SK-N-SH treated with all-trans-retinoic acid at 6 μM for 48 hours (cell line): Measurements from ENCODE around the gene ZNF648.
"Not testable (repeated sequence)": the region's sequence is repeated elsewhere in the genome, so short reads cannot be mapped to it uniquely, and the experiment has no call there.

Experiments used
- ATAC-seq: fragments of 200-7000 bp; cut with Tn5 transposase; 3 replicates; pipeline ENCODE4 v1.9.1; 2020; ENCODE audit warnings: mild to moderate bottlenecking, moderate library complexity
- ARNTL ChIP-seq: fragments of 450-650 bp; formaldehyde crosslinking; IDR thresholded peaks from 2 replicates; pipeline ENCODE4 v1.5.0; 2020; ENCODE audit warnings: low read depth, mild to moderate bottlenecking, moderate library complexity, borderline replicate concordance
- CSDC2 ChIP-seq: fragments of 250-450 bp; sonication (Bioruptor Pico); IDR thresholded peaks from 2 replicates; pipeline ENCODE4 v1.5.0; 2020; ENCODE audit warnings: mild to moderate bottlenecking, moderate library complexity
- ESRRG ChIP-seq: fragments of 250-450 bp; sonication (Bioruptor Pico); IDR thresholded peaks from 2 replicates; pipeline ENCODE4 v1.6.1; 2021; ENCODE audit warnings: mild to moderate bottlenecking
- GLIS3 ChIP-seq: fragments of 250-450 bp; sonication (Bioruptor Pico); IDR thresholded peaks from 2 replicates; pipeline ENCODE4 v1.5.0; 2020; ENCODE audit warnings: mild to moderate bottlenecking, moderate library complexity
- ISL1 ChIP-seq: fragments of 250-450 bp; sonication (Bioruptor Pico); IDR thresholded peaks from 2 replicates; pipeline ENCODE4 v2.1.2; 2022; ENCODE audit warnings: mild to moderate bottlenecking, moderate library complexity
- POU6F1 ChIP-seq: fragments of 250-450 bp; sonication (Bioruptor Pico); IDR thresholded peaks from 2 replicates; pipeline ENCODE4 v1.8.0; 2021; ENCODE audit warnings: low read depth, mild to moderate bottlenecking, moderate library complexity, borderline replicate concordance
- SNAI2 ChIP-seq: fragments of 250-450 bp; sonication (Bioruptor Pico); IDR thresholded peaks from 2 replicates; pipeline ENCODE4 v1.5.0; 2020; ENCODE audit warnings: mild to moderate bottlenecking, moderate library complexity
- TCF4 ChIP-seq: fragments of 250-450 bp; sonication (Bioruptor Pico); IDR thresholded peaks from 2 replicates; pipeline ENCODE4 v1.8.0; 2021; ENCODE audit warnings: mild to moderate bottlenecking, moderate library complexity, borderline replicate concordance
- TOX ChIP-seq: fragments of 250-450 bp; sonication (Bioruptor Pico); IDR thresholded peaks from 2 replicates; pipeline ENCODE4 v1.8.0; 2021; ENCODE audit warnings: mild to moderate bottlenecking, moderate library complexity, borderline replicate concordance
- ZC3H10 ChIP-seq: fragments of 250-450 bp; sonication (Bioruptor Pico); IDR thresholded peaks from 2 replicates; pipeline ENCODE4 v1.5.1; 2021; ENCODE audit warnings: mild to moderate bottlenecking, moderate library complexity
- ZFP3 ChIP-seq: fragments of 250-450 bp; sonication (Bioruptor Pico); IDR thresholded peaks from 2 replicates; pipeline ENCODE4 v1.5.0; 2020; ENCODE audit warnings: mild to moderate bottlenecking, moderate library complexity
- ZFP30 ChIP-seq: fragments of 450-650 bp; formaldehyde crosslinking; IDR thresholded peaks from 2 replicates; pipeline ENCODE4 v1.5.0; 2022; ENCODE audit warnings: mild to moderate bottlenecking, moderate library complexity
- ZNF565 ChIP-seq: fragments of 450-650 bp; formaldehyde crosslinking; conservative IDR thresholded peaks from 2 replicates; pipeline ENCODE4 v1.5.0; 2020; ENCODE audit warnings: low read depth, mild to moderate bottlenecking, moderate library complexity
- ZNF70 ChIP-seq: fragments of 450-650 bp; formaldehyde crosslinking; IDR thresholded peaks from 2 replicates; pipeline ENCODE4 v1.5.0; 2020; ENCODE audit warnings: mild to moderate bottlenecking, moderate library complexity
- ZNF8 ChIP-seq: fragments of 450-650 bp; formaldehyde crosslinking; IDR thresholded peaks from 2 replicates; pipeline ENCODE4 v1.5.0; 2020; ENCODE audit warnings: mild to moderate bottlenecking, moderate library complexity
- TF ChIP-seq, protein P1 (sequence below): fragments of 250-450 bp; sonication (Bioruptor Pico); IDR thresholded peaks from 2 replicates; pipeline ENCODE4 v1.5.0; 2020; ENCODE audit warnings: mild to moderate bottlenecking, moderate library complexity
- TF ChIP-seq, protein P2 (sequence below): fragments of 250-450 bp; sonication (Bioruptor Pico); IDR thresholded peaks from 2 replicates; pipeline ENCODE4 v1.5.1; 2020; ENCODE audit warnings: low read depth, mild to moderate bottlenecking, moderate library complexity
- TF ChIP-seq, protein P3 (sequence below): fragments of 250-450 bp; sonication (Bioruptor Pico); IDR thresholded peaks from 2 replicates; pipeline ENCODE4 v1.5.1; 2021; ENCODE audit warnings: mild to moderate bottlenecking, moderate library complexity

The ZNF648 gene

GRCh38 chr1:182052355-182052754 is 9.2 kb downstream of the ZNF648 start:
- no peak for ATAC-seq
- TF ChIP-seq ESRRG (no peak), TCF4 (CRISPR knock-in tag) (no peak)
- TF ChIP-seq, protein P1, sequence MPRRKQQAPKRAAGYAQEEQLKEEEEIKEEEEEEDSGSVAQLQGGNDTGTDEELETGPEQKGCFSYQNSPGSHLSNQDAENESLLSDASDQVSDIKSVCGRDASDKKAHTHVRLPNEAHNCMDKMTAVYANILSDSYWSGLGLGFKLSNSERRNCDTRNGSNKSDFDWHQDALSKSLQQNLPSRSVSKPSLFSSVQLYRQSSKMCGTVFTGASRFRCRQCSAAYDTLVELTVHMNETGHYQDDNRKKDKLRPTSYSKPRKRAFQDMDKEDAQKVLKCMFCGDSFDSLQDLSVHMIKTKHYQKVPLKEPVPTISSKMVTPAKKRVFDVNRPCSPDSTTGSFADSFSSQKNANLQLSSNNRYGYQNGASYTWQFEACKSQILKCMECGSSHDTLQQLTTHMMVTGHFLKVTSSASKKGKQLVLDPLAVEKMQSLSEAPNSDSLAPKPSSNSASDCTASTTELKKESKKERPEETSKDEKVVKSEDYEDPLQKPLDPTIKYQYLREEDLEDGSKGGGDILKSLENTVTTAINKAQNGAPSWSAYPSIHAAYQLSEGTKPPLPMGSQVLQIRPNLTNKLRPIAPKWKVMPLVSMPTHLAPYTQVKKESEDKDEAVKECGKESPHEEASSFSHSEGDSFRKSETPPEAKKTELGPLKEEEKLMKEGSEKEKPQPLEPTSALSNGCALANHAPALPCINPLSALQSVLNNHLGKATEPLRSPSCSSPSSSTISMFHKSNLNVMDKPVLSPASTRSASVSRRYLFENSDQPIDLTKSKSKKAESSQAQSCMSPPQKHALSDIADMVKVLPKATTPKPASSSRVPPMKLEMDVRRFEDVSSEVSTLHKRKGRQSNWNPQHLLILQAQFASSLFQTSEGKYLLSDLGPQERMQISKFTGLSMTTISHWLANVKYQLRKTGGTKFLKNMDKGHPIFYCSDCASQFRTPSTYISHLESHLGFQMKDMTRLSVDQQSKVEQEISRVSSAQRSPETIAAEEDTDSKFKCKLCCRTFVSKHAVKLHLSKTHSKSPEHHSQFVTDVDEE (CRISPR knock-in tag), result no peak

DNA sequence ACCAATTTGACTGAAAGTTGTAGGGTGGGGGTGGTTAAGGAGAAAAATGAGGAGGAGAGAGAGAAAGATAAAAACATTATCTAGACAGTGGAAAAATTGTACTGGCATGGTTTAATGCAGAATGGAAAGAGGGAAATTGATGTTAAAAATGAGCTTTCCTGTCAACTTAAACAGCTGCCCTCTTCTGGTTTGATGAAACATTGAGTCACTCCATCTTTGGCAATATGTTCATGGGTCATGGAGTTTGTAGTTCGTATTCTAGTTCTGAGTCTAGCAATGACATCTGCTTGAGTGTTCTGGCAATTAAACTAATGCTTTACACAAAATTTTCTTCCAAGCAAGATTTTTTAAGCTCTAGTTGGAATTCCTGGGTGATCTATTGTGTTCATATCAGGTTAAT is 9.6 kb downstream of the ZNF648 start:
- ATAC-seq, result no peak
- TF ChIP-seq TCF4 (CRISPR knock-in tag), result no peak
- TF ChIP-seq GLIS3 (CRISPR knock-in tag), result no peak

- TF ChIP-seq, protein P1 (CRISPR knock-in tag), result no peak
- TF ChIP-seq POU6F1 (CRISPR knock-in tag) (no peak), SNAI2 (CRISPR knock-in tag) (no peak), ZNF8 (CRISPR knock-in tag) (no peak), ZC3H10 (CRISPR knock-in tag) (no peak)
- no peak for ATAC-seq
Observed at GRCh38 chr1:182050481-182051448, 10.7 kb downstream of the ZNF648 start.

- ATAC-seq, result no peak
- TF ChIP-seq, protein P2, sequence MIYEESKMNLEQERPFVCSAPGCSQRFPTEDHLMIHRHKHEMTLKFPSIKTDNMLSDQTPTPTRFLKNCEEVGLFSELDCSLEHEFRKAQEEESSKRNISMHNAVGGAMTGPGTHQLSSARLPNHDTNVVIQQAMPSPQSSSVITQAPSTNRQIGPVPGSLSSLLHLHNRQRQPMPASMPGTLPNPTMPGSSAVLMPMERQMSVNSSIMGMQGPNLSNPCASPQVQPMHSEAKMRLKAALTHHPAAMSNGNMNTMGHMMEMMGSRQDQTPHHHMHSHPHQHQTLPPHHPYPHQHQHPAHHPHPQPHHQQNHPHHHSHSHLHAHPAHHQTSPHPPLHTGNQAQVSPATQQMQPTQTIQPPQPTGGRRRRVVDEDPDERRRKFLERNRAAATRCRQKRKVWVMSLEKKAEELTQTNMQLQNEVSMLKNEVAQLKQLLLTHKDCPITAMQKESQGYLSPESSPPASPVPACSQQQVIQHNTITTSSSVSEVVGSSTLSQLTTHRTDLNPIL, result no peak
- TF ChIP-seq ZFP3 (CRISPR knock-in tag) (no peak), ARNTL (no peak), ESRRG (no peak), ZNF70 (CRISPR knock-in tag) (no peak), ISL1 (no peak), ZNF8 (CRISPR knock-in tag) (no peak), TOX (no peak), SNAI2 (CRISPR knock-in tag) (no peak), CSDC2 (CRISPR knock-in tag) (no peak), GLIS3 (CRISPR knock-in tag) (no peak), ZNF565 (CRISPR knock-in tag) (no peak), ZFP30 (no peak), ZC3H10 (CRISPR knock-in tag) (no peak)
- TF ChIP-seq, all 23 proteins: peak for 0
Observed at GRCh38 chr1:182048562-182048961, 12.9 kb downstream of the ZNF648 start.

DNA sequence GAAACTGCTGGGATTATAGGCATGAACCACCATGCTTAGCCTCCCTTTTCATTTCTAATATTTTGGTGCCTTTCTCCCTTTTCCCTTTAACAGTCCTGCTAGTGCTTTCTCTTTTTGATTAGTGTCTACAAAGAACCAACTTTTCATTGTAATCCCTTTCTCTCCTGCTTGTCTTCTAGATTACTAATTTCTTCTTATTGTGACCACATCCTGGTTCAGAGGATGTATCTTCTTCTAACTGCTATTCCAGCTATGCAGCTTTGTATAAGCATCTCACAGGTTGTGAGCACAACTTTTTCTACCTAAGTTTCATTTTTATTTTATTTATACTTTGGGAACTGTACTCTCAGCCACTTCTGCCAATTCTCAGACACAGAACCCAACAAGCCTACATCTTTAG is 14.7 kb downstream of the ZNF648 start:
- no peak for TF ChIP-seq TOX
- TF ChIP-seq, protein P3, sequence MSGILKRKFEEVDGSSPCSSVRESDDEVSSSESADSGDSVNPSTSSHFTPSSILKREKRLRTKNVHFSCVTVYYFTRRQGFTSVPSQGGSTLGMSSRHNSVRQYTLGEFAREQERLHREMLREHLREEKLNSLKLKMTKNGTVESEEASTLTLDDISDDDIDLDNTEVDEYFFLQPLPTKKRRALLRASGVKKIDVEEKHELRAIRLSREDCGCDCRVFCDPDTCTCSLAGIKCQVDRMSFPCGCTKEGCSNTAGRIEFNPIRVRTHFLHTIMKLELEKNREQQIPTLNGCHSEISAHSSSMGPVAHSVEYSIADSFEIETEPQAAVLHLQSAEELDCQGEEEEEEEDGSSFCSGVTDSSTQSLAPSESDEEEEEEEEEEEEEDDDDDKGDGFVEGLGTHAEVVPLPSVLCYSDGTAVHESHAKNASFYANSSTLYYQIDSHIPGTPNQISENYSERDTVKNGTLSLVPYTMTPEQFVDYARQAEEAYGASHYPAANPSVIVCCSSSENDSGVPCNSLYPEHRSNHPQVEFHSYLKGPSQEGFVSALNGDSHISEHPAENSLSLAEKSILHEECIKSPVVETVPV, result no peak
- TF ChIP-seq TCF4 (CRISPR knock-in tag), result no peak
- no peak for ATAC-seq

DNA sequence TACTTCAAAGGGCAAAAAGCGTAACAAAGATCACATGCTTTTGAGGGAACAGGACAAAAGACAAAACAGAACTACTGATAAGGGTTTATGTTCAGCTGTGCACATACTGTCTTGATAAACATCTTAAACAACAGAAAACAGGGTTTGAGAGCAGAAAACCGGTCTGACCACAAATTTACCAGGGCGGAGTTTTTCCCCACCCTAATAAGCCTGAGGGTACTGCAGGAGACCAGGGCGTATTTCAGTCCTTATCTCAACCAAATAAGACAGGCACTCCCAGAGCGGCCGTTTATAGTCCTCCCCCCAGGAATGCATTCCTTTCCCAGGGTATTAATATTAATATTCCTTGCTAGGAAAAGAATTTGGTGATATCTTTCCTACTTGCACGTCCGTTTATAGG is 16.0 kb downstream of the ZNF648 start:
- not testable (repeated sequence) for ATAC-seq
